Stimulated activated CD4-positive, alpha-beta T cell treated with anti-CD3 and anti-CD28 coated beads, TNF-alpha, amount 100 ng/mL, for 24 hours (primary cell): ENCODE data around the gene CA5A.
"Not testable (repeated sequence)": the region's sequence is repeated elsewhere in the genome, so short reads cannot be mapped to it uniquely, and the experiment has no call there.

Experiments
- DNase-seq, 3 experiments: peaks; one replicate each; pipeline ENCODE4 v3.0.0-alpha.2; 2020; ENCODE audit warnings: low read depth in 3 of 3

CA5A gene

GRCh38 chr16:87936375-87937230 is at the start of gene CA5A:
TSS of gene CA5A (minus strand) at chr16:87936529. CDS start at chr16:87936450, 79 bp downstream.
- no peak for DNase-seq

GRCh38 chr16:87985493-87985892 is 49.2 kb upstream of the CA5A start:
- DNase-seq: not testable (repeated sequence)

GRCh38 chr16:87984632-87985267 is 48.4 kb upstream of the CA5A start:
- DNase-seq: no peak

GRCh38 chr16:87984180-87984579 is 47.9 kb upstream of the CA5A start:
- peak in 1 of 3 experiments; percentile 31 for DNase-seq

- peak in 2 of 3 experiments; percentile 18 to 28 for DNase-seq
These were observed 47.4 kb upstream of the CA5A start for GRCh38 chr16:87983737-87984097.

GRCh38 chr16:87983072-87983736 is 46.9 kb upstream of the CA5A start:
- DNase-seq: not testable (repeated sequence)

- DNase-seq: no peak
These were observed 46.3 kb upstream of the CA5A start for GRCh38 chr16:87982581-87983041.

GRCh38 chr16:87981376-87981775 is 45.0 kb upstream of the CA5A start:
- DNase-seq: not testable (repeated sequence)

GRCh38 chr16:87979911-87980630 is 43.7 kb upstream of the CA5A start:
- not testable (repeated sequence) for DNase-seq

- no peak for DNase-seq
These were observed 43.0 kb upstream of the CA5A start for GRCh38 chr16:87979352-87979751.

GRCh38 chr16:87978127-87978526 is 41.8 kb upstream of the CA5A start:
- no peak for DNase-seq

GRCh38 chr16:87976665-87977064 is 40.3 kb upstream of the CA5A start:
- no peak for DNase-seq

- DNase-seq: no peak
These were observed 37.8 kb upstream of the CA5A start for GRCh38 chr16:87974178-87974577.

- no peak for DNase-seq
These were observed 37.4 kb upstream of the CA5A start for GRCh38 chr16:87973717-87974116.

GRCh38 chr16:87971933-87972332 is 35.6 kb upstream of the CA5A start:
- DNase-seq: no peak

- no peak for DNase-seq
These were observed 33.9 kb upstream of the CA5A start for GRCh38 chr16:87970186-87970585.

- DNase-seq: no peak
These were observed 32.2 kb upstream of the CA5A start for GRCh38 chr16:87968541-87968940.

GRCh38 chr16:87966685-87967185 is 30.4 kb upstream of the CA5A start:
- no peak for DNase-seq

- no peak for DNase-seq
These were observed 29.8 kb upstream of the CA5A start for GRCh38 chr16:87966064-87966645.

GRCh38 chr16:87965417-87965816 is 29.1 kb upstream of the CA5A start:
- no peak for DNase-seq

- no peak for DNase-seq
These were observed 27.8 kb upstream of the CA5A start for GRCh38 chr16:87964049-87964659.
